Spleen (tissue), 7 donors: ENCODE measurements around the gene POLR2H.

Experiments
- POLR2A ChIP-seq, 3 donors: fragments of 450-650 bp; IDR thresholded peaks; one replicate each; pipeline ENCODE4 v1.5.1; 2017; ENCODE audit warnings: antibody characterized with exemption in 3 of 3, mild to moderate bottlenecking in 1 of 3
- POLR2AphosphoS5 ChIP-seq, 3 donors: sonication (generic); formaldehyde crosslinking; IDR thresholded peaks; one replicate each; pipeline ENCODE4 v1.5.1; 2017; ENCODE audit warnings: antibody characterized with exemption in 3 of 3
- TF ChIP-seq, protein P1 (sequence below), 11 experiments: fragments of 200-600 bp in 7 of 11; fragments of 450-650 bp in 4 of 11; sonication (generic) in 4 of 11; IDR thresholded peaks in 8 of 11; conservative IDR thresholded peaks in 3 of 11; 1 replicate in 7 of 11; 2 replicates in 4 of 11; pipeline versions ENCODE4 v1.4.0 to v1.8.0; 2016 to 2021; ENCODE audit warnings: antibody characterized with exemption in 11 of 11, inconsistent platforms in 4 of 11, mild to moderate bottlenecking in 1 of 11
- donor health status: DM: no; HTN: no; CAD: no; lungs with moderate emphysema.
- donor health status: DM: no; HTN: no; CAD: no.
- donor health status: DM: no; HTN: no; CAD: no.

- TF ChIP-seq POLR2A (IDR thresholded peaks at IDR 0.05) = no peak
- TF ChIP-seq, protein P1, sequence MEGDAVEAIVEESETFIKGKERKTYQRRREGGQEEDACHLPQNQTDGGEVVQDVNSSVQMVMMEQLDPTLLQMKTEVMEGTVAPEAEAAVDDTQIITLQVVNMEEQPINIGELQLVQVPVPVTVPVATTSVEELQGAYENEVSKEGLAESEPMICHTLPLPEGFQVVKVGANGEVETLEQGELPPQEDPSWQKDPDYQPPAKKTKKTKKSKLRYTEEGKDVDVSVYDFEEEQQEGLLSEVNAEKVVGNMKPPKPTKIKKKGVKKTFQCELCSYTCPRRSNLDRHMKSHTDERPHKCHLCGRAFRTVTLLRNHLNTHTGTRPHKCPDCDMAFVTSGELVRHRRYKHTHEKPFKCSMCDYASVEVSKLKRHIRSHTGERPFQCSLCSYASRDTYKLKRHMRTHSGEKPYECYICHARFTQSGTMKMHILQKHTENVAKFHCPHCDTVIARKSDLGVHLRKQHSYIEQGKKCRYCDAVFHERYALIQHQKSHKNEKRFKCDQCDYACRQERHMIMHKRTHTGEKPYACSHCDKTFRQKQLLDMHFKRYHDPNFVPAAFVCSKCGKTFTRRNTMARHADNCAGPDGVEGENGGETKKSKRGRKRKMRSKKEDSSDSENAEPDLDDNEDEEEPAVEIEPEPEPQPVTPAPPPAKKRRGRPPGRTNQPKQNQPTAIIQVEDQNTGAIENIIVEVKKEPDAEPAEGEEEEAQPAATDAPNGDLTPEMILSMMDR (IDR thresholded peaks at IDR 0.05 in 8 of 11, conservative IDR thresholded peaks at IDR 0.05 in 3 of 11) = no peak
- TF ChIP-seq POLR2AphosphoS5 (IDR thresholded peaks at IDR 0.05) = no peak
Measured at GRCh38 chr3:184359610-184360009, 1.9 kb upstream of the POLR2H start.
